HG02623 (cell line): Measurements from ENCODE around the gene KLHL35.

Experiments
- ATAC-seq: cut with Tn5 transposase; IDR thresholded peaks from one replicate; pipeline ENCODE4 v1.9.1; 2021; ENCODE audit warnings: moderate library complexity; ENCODE audit not compliant: unreplicated experiment

The KLHL35 gene

GRCh38 chr11:75470476-75471080 is 37.6 kb upstream of the KLHL35 start:
- no peak for ATAC-seq

- ATAC-seq: no peak
These were observed 36.9 kb upstream of the KLHL35 start for GRCh38 chr11:75469785-75470405.

GRCh38 chr11:75468534-75469340 is 35.7 kb upstream of the KLHL35 start:
- ATAC-seq: no peak

GRCh38 chr11:75467881-75468280 is 34.9 kb upstream of the KLHL35 start:
- no peak for ATAC-seq

GRCh38 chr11:75467311-75467710 is 34.3 kb upstream of the KLHL35 start:
- ATAC-seq: no peak

- ATAC-seq: no peak
These were observed 32.9 kb upstream of the KLHL35 start for GRCh38 chr11:75465701-75466531.

- no peak for ATAC-seq
These were observed 30.2 kb upstream of the KLHL35 start for GRCh38 chr11:75463106-75463774.

GRCh38 chr11:75462117-75462653 is 29.2 kb upstream of the KLHL35 start:
- ATAC-seq: no peak

- ATAC-seq: no peak
These were observed 28.1 kb upstream of the KLHL35 start for GRCh38 chr11:75461151-75461550.

- ATAC-seq: no peak
These were observed 23.7 kb upstream of the KLHL35 start for GRCh38 chr11:75456596-75457183.

GRCh38 chr11:75454987-75455386 is 22.0 kb upstream of the KLHL35 start:
- no peak for ATAC-seq

GRCh38 chr11:75453916-75454655 is 21.1 kb upstream of the KLHL35 start:
- no peak for ATAC-seq

- no peak for ATAC-seq
These were observed 18.1 kb upstream of the KLHL35 start for GRCh38 chr11:75450826-75451821.

GRCh38 chr11:75450236-75450635 is 17.2 kb upstream of the KLHL35 start:
- ATAC-seq: no peak

GRCh38 chr11:75449776-75450175 is 16.8 kb upstream of the KLHL35 start:
- ATAC-seq: no peak

GRCh38 chr11:75449271-75449670 is 16.3 kb upstream of the KLHL35 start:
- no peak for ATAC-seq

- ATAC-seq: no peak
These were observed 14.4 kb upstream of the KLHL35 start for GRCh38 chr11:75447415-75447814.

GRCh38 chr11:75445315-75445953 is 12.4 kb upstream of the KLHL35 start:
- ATAC-seq: no peak
